Stimulated activated CD8-positive, alpha-beta memory T cell treated with anti-CD3 and anti-CD28 coated beads, Interleukin-15, amount 100 ng/mL, for 48 hours (primary cell): ENCODE data around the gene GRHL1.
"Not testable (repeated sequence)": the region's sequence is repeated elsewhere in the genome, so short reads cannot be mapped to it uniquely, and the experiment has no call there.

Experiments
- DNase-seq, 2 donors: peaks; one replicate each; pipeline ENCODE4 v3.0.0-alpha.2; 2020; ENCODE audit warnings: low read depth in 2 of 2

GRHL1 gene

DNA sequence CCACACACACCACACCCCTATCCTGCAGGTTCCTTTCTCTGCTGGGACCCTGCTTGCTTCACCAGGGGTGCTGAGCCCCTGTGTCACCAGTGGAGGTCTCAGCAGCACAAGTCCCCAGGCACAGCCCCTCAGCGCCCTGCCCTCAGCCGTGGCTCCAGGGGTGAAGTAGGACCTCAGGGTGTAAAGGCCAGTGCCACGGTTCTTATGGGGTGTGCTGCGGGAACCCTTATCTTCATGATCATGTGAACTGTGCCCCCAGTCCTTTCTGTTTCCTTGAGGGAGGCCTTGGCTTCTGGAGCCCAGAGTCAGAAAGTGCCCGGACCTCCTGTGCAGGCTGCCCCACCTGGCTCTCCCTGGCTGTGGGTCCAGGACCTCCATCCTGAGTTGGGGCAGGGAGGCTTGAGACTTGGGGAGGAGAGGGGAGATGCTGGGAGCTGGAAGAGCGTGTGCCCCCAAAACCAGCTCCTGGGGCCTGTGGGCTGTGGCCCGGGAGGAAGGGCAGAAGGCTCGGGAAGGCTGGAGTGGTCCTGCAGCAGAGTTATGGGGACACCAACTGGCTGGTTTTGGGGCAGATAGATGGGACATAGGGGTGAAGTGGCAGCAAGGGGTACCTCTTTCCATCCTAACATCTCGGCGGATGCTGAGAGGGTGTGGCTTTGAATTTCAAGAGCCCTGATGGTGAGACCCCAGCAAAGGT lies 71.6 kb downstream of the GRHL1 start:
- no peak for DNase-seq

DNA sequence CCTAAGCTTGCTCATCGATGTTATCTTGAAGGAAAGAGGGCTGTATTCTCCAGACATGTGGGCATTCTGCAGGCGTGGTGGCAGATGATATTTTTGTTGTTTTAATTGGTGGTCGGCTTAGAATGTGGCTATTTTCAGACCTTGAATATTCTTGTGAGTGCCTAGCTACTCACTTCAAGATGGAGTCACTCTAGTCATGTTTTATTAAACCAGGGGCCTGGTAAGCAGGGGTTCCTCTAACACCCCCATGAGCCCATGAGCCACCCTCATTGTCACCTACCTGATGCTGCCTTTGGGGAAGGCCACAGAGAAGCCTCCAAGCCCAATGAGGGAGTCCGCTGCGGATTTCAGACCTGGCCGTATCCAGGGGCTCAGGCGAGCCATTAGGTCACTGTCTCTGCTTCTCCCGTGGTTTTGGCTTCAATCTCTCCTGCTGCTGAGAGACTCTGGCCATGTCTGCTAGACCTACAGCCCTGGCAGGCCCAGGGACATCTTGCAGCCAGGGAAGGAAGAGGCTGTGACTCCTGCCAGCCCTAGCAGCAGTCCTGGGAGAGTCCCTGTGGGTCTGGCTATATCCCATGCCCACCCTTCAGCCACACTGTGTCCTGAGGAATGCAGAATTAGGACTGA lies 75.6 kb downstream of the GRHL1 start:
- DNase-seq: no peak

DNA sequence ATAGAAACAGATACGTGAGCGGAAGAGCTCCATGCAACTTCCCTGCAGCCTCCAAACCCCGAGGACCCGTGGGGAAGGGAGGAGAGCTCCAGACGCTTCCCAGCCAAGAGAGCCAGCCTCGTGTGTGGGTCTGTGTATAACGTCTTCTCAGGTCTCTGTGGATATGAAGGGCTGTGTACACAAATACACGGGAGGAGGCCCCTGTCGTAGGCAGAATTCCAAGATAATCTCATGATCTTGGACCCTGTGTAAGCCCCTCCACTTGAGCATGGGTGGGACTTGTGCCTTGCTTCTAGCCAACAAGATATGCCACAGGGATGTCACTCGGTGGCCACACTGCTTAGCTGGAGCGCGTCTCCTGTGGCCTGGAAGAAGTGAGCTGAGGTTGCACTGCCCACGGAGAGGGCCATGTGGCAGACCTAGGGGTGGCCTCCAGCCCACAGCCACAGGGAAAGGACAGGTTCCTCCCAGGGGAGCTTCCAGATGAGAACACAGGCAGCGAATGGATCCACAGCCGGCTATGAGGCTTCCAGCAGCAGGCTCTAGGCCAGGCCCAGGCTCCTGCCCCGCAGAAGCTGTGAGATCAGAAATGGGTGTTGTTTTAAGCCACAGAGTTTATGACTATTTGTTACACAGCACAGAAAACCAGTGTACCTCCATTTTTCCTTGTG lies 76.3 kb downstream of the GRHL1 start:
- DNase-seq: no peak

DNA sequence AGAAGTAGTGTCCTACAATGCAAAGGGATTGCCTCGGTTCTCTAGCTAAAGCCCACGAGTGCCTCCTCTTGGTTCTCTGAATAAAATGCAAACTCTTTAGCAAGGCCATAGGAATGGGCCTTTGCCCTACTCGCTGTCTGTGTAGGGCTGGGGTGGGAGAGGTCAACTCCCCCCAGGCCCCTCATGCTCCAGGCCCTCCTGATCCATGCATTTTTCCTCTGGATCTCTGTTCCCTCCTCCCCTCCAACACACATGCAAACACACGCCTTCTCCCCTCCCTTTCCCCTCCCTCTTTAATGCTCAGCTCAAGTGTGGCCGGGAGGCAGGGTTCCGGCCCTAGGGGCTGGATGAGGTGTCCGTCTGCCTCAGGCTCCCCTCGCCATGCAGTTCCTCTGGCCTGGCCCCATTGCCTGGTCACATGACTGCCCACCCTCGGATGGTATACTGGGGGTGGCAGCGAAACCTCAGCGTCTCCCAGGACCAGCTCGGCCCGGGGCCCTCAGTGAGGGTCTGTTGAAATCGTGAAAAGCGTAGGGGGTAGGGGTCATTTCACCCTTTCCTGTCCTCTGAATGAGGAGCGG lies 77.0 kb downstream of the GRHL1 start:
- DNase-seq: no peak

DNA sequence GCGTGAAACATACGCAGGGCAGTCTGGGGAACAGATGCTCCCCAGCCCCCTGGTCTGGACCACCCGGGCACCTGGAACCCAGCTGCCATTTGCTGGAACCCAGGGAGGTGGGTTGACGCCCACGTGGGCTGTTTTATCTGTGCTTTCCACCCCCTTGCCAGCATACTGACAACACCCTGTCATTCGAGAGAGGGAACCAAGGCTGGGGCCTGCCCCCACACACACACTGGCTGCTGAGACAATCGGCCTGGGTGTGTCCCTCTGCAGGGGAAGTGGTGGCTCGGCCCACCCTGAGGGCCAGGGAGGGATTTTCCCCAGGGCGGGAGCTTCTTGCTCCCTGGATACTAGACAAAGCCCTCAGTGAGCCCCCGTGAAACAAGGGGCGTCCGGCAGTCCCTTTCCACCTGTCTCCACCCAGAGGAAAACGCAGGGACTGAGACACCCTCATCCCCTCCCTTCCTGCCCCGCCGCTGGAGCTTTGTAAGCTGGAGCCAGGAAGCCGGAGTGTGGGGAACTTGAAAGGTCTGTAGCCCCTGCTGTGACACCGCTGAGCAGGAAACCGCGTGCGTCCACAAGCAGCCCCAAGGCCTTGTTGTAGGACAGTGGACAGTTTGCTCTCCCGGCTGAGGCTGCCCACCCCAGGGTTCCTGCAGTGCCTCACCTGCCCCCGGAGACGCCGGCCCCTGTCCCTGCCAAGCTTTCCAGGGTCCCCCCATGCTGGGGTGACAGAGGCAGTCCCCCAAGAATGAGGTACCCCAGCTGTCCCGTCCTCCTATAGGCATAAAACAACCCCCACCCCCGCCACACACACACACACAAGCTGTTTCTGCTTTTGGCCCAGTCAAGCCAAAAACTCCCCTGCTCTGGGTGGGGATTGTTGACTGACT lies 77.7 kb downstream of the GRHL1 start:
- peak; percentile 31 to 33 for DNase-seq

DNA sequence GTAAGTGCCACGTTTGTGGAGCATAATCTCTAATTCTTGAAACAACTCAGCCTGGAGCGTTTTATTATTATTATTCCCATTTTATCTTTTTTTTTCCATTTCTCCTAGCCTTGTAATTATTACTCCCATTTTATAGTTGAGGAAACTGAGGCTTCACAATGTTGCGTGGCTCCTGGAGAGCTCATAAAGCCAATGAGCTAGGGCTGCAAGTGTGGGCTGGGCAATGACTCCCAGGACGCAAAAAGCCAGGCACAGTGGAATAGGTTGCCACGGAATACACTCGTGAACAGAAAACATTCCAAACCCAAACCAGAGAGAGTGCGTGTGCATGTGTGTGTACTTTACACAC lies 78.4 kb downstream of the GRHL1 start:
- no peak for DNase-seq

DNA sequence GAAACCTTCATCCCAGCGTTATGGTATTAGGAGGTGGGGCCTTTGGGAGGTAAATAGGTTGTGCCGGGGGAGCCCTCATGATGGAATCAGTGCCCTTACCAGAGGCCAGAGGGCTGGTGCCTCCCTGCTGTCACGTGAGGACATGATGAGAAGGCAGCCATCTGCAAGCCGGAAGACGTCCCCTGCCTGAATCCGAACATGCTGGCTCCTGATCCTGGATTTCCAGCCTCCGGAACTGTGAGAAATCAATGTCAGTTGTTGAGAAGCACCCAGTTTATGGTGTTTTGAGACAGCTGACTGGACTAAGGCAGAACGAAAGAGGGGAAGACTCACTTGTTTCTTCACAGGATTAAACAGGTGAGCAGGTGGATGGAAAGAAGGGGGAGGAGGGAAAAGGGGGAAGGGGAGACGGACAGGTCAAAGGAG lies 78.8 kb downstream of the GRHL1 start:
- no peak for DNase-seq

DNA sequence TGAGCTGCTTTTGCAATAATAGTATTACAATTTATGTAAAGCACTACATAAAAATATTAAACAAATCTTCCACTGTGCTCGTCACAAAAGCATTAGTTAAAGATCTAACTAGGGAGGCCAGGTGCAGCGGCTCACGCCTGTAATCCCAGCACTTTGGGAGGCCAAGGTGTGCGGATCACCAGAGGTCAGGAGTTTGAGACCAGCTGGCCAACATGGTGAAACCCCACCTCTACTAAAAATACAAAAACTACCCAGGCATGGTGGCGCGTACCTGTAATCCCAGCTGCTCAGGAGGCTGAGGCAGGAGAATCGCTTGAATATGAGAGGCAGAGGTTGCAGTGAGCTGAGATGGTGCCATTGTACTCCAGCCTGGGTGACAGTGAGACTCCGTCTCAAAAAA lies 79.3 kb downstream of the GRHL1 start:
- not testable (repeated sequence) for DNase-seq

DNA sequence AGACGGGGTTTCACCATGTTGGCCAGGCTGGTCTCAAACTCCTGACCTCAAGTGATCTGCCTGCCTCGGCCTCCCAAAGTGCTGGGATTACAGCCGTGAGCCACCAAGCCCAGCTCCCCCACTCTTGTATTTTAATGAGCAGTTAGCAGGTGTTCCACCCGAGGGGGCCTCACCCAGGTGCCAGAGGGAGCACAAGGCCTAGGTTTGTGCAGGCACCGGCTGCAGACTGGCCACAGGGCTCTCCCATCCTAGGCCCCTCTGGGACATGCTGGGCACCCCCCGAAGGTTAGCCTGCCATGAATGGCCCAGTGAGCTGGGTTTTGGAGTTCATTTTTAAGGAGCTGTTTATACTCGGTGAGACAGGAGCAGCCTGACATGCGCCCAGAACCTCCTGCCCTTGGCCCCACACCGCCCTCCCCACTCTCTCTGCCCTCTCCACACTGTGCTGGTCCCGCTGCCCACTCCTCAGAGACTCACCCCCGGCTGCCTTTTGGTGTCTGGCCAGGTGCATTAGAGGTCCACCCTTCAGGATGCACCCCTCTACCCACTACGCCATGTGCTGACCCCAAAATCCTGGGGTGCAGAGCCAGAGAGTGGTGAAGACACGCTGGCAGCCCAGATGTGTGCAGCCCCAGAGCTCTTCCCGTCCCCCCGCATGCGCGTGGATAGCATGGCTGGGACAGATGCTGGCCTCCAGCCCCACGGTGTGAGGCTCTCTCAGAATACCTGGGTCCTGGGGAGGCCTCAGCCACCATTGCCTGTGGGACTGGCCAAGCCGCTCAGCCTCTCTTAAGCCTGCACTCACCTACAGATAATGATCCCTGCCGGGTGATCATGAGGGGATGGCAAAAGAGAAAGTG lies 80.6 kb downstream of the GRHL1 start:
- DNase-seq: no peak

DNA sequence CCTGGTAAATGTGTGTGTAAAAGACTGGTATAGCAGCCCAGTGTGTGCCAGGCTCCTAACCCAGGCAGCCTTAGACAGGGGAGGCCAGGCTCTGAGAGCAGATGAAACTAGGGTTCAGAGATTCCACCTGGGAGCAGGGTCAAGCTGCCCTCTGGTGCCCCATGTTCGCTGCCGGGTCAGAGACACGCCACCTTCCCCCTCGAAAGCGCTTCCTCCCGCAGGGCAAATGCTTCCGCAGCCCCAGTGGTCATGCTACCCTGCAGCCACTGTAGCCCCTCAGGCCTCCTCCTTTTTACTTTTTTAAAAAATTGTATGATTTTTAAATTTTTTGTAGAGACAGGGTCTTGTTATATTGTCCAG lies 81.2 kb downstream of the GRHL1 start:
- no peak for DNase-seq

DNA sequence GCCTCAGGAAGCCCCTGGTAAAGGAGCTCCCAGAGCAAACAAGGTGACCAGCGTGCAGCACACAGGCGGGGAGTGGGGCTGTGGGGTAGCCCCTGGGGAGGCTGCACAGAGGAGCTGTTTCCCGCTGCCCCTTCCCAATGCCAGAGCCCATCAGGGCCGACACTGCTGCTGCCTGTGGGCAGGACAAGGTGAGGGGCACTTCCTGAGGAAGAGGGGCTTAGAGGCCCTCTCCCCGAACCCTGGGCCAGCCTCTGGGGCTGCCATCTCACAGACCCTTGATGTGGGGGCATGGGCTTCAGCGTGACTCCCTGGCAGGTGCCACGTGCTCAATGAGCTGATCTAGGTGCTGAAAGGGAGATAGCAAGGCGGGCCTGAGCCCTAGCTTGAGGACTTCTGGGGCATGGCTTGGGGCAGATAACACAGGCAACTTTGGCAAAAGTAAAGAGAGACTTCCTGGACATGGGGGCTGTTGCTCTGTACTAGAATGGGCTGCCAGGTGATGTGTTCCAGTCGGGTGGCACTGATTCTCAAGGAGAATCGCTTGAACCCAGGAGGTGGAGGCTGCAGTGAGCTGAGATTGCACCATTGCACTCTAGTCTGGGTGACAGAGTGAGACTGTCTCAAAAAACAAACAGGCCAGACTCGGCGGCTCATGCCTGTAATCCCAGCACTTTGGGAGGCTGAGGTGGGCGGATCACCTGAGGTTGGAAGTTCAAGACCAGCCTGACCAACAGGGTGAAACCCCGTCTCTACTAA lies 81.9 kb downstream of the GRHL1 start:
- no peak for DNase-seq

DNA sequence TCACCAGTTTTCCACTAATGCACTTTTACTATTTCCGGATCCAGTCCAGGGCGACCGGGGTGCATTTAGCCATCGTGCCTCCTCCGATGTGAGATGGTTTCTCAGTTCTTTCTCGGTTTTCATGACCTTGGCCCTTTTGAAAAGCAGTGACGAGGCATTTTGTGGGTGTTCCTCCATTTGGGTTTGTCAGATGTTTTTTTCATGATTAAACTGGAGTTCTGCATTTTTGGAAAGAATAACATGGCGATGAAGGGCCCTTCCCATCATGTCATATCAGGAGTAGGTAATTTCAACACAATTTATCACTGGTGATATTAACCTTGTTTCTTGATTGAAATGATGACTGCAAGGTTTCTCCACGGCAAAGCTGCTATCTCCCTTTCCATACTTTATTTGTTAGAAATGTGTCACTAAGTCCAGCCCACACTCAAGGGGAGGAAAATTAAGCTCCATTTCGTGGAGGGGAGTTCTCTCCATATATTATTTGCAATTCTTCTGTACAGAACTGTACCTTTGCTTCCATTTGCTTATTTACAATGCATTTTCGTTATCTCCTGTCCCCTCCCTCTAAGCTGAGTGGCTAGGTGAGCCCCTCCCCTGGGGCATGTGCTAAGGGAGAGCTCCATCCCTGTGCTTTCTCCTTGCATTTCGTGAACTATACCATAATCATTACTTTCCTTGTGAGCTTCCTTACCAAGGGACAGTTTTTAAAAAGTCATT lies 83.0 kb downstream of the GRHL1 start:
- no peak for DNase-seq

DNA sequence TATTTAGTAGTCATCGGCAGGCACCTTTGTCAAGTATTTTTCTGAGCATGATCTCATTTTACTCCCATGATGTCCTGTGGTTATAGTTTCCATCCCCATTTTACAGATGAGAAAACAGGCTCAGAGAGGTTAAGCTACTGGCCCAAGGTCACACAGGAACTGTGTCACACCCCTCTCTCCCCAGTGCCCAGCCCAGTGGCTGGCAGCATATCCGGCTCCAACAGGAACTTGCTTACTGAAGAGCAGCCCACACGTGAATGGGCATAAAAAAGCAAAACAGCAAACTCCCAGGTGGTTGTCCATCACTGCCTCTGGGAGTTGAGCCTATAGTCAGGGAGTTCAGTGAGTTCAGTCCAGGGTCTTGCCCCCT lies 83.5 kb downstream of the GRHL1 start:
- DNase-seq: no peak

DNA sequence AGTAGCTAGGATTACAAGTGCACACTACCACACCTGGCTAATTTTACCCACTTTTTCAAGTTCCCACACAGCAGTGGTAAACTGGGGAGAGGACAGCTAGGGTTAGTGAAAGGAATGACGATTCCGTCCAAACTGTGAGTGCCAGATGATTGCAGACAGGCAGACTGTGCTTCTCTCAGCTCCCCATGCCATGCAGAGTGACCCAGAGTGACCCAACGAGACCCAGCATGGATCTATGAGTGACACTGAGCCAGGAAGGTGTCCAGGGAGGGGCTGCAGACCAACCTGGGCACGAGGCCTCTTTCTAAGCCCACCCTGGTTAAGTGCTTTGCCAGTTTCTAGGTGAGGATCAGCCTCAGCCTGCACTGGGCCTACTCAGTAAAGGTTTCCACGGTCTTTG lies 84.1 kb downstream of the GRHL1 start:
- no peak for DNase-seq

DNA sequence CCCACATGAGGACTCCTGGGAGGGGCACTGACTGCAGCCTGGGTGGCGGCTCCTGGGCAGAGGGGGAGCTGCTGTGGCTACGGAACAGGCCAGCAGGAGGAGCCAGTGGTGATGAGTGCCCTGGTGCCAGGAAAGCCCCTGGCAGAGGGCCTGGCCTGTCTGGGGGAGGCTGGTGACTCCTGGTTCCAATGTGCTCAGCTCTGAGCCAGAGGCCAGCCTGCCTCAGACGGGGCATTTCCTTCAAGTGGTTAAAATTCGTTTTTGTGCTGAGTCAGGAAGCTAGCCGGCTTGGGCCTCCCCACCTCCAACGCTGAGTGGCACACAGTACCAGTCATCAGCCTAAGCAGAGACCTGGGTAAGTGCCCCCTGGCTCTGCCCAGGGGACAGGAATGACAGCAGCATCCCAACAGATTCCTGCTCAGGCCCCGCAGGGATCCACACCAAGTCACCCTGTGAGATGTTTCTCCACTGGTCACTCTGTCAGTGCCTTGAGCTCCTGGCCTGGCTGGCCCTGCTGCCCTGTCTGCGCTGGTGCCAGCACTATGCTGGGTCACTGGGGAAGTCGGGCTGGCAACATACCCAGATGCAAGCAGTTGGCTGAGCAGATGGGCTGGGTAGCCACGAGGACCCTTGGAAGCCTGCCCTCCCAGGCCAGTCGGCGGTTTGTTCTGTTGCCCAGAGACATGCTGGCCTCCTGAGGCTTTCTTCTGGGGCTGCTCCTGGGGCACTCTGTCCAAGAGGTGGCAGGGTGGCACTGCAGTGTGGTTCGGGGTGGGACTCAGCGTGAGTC lies 84.8 kb downstream of the GRHL1 start:
- peak in 1 of 2 donors; percentile 25 for DNase-seq

DNA sequence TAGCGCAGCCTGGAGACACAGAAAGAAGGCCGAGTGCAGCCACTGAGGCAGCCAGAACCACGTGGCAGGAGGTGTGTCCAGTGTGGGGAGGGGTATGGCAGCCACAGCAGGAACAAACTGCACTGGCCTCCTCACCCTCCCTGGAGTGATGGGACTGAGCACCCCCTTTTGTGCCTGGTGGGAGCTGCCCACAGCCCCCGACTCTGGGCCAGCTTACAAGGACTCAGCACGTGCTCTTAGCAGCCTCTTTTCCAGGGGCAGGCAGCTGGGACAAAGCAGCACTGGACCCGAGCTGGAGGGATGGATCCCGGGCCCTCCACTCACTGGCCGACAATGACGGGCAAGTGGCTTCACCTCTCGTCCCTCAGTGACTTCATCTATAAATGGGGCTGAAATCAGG lies 86.6 kb downstream of the GRHL1 start:
- no peak for DNase-seq

DNA sequence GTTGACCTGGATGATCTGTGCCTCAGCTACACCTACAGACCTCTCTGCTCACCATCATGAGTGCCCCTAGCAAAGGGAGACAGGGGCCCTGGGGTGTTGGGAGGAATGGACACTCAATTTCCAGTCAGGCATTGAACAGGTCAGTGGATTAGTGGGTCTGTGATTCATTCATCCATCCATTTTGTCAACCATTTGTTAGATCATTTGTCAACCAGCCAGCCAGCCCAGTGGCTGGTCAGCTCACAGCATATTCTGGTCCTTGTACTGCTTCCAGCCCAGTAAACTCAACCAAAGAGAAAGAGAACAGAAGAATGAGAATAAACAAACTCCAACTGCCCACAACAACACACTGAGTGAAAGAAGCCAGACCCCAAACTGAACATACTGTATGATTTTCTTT lies 87.2 kb downstream of the GRHL1 start:
- DNase-seq: no peak

DNA sequence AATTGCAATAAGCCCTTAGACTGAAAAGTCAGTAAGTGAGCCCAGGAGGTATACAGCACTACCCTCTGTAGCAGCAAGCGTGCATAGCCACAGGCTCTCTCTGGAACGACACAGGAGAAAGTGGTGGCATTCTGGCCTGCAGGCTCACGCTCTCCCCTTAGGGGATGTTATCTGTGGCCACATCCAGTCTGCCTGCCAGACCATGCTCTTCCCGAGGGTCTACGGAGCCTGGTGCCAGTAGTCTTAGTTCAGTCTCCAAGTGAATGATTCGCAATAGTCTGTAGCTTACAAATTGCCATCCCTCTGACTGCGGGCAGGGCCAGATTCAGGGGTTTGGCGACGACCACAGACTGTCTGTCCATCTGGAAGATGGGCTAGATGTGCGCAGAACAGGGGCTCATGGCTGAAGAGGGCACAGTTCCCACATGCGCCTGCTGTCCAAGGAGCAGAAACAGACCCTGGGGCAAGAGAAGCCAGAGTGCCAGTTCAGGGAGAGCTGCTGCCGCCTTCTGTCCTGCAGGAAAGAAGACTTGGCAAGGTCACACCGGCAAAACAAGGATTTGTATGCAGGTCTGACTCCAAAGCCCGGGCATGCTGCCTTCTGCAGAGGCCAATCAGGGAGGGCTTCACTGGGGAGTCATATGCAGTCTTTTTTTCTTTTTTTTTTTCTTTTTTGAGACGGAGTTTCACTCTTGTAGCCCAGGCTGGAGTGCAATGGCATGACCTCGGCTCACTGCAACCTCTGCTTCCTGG lies 88.3 kb downstream of the GRHL1 start:
- DNase-seq: no peak
